CD4-positive, alpha-beta T cell (primary cell): ENCODE results near the gene SPECC1L. TPM values are rescaled to one million over a fixed set of nuclear protein-coding genes. Genes with fewer than 3 reads are reported as not detected.

Source experiments
- ATAC-seq: fragments of 200-7000 bp; cut with Tn5 transposase; one replicate; pipeline ENCODE4 v1.10.0; 2022; ENCODE audit warnings: mild to moderate bottlenecking; ENCODE audit not compliant: poor library complexity
- CTCF ChIA-PET: fragments of 350-600 bp; sonication (Branson Sonifier 250); formaldehyde crosslinking; loops from one replicate; lab custom pipeline; 2021; ENCODE audit warnings: antibody characterized with exemption, inconsistent platforms; lab: Charles Lee
- POLR2A ChIA-PET: fragments of 350-600 bp; sonication (Branson Sonifier 250); formaldehyde crosslinking; loops from one replicate; lab custom pipeline; 2021; ENCODE audit warnings: antibody characterized with exemption, inconsistent platforms; lab: Charles Lee
- DNase-seq, 14 experiments: peaks; one replicate each; pipeline ENCODE4 v3.0.0-alpha.2; 2013 to 2020; ENCODE audit warnings: mixed read lengths in 2 of 14
- H3K27ac ChIP-seq, 2 donors: one replicate each; pipeline versions ENCODE4 v1.5.1 to v1.7.0; 2013; ENCODE audit warnings: low read length in 2 of 2, low read depth in 1 of 2, mild to moderate bottlenecking in 1 of 2
- H3K27me3 ChIP-seq, 2 experiments: 1 replicate in 1 of 2; 2 replicates in 1 of 2; pipeline versions ENCODE4 v1.6.1 to v1.7.0; 2013; ENCODE audit warnings: low read length in 2 of 2, control low read depth in 1 of 2, mild to moderate bottlenecking in 1 of 2, moderate library complexity in 1 of 2; ENCODE audit not compliant: insufficient read depth in 2 of 2, control insufficient read depth in 1 of 2
- H3K36me3 ChIP-seq: one replicate; pipeline ENCODE4 v1.6.1; 2013; ENCODE audit warnings: low read length, control low read depth; ENCODE audit not compliant: insufficient read depth
- H3K4me1 ChIP-seq: one replicate; pipeline ENCODE4 v1.6.1; 2013; ENCODE audit warnings: low read length, control low read depth; ENCODE audit not compliant: insufficient read depth
- H3K4me3 ChIP-seq: one replicate; pipeline ENCODE4 v1.5.1; 2013; ENCODE audit warnings: mild to moderate bottlenecking, low read length, moderate library complexity
- H3K9me3 ChIP-seq, 2 experiments: 1 replicate in 1 of 2; 2 replicates in 1 of 2; pipeline versions ENCODE4 v1.6.1 to v1.7.0; 2013; ENCODE audit warnings: low read length in 2 of 2, mild to moderate bottlenecking in 2 of 2, control low read depth in 1 of 2, moderate library complexity in 1 of 2; ENCODE audit not compliant: control insufficient read depth in 1 of 2, insufficient read depth in 1 of 2
- H3K27ac Mint-ChIP-seq: one replicate; pipeline ENCODE4 v1.8.0; 2020; ENCODE audit warnings: mixed read lengths
- H3K27me3 Mint-ChIP-seq: one replicate; pipeline ENCODE4 v1.8.0; 2021; ENCODE audit warnings: mixed read lengths
- H3K36me3 Mint-ChIP-seq: one replicate; pipeline ENCODE4 v1.8.0; 2021; ENCODE audit warnings: low read depth, mixed read lengths
- H3K4me1 Mint-ChIP-seq: one replicate; pipeline ENCODE4 v1.8.0; 2021; ENCODE audit warnings: low read depth, mixed read lengths
- H3K4me3 Mint-ChIP-seq: one replicate; pipeline ENCODE4 v1.8.0; 2020; ENCODE audit warnings: mild to moderate bottlenecking, mixed read lengths
- H3K9me3 Mint-ChIP-seq: one replicate; pipeline ENCODE4 v1.8.0; 2020; ENCODE audit warnings: mixed read lengths
- intact Hi-C, 2 experiments: fragments of 100-400 bp; cut with DNase I in 1 of 2; cut with micrococcal nuclease in 1 of 2; formaldehyde crosslinking; loops; one replicate each; pipeline versions ENCODE4 v1.15.1 to v1.9.0; 2023 to 2025; cut with DNase I, micrococcal nuclease
- total RNA-seq, 174 experiments: library from RNA in 2 of 174; stranded (reverse) in 2 of 174; gene quantifications; one replicate each; pipeline ENCODE4 v1.2.3 and lab custom pipeline; 2021 to 2026
- TF ChIP-seq, protein P1 (sequence below): fragments of 200-600 bp; IDR thresholded peaks from one replicate; pipeline ENCODE4 v1.8.0; 2022; ENCODE audit warnings: antibody characterized with exemption, mild to moderate bottlenecking

SPECC1L gene
- total RNA-seq, 2 experiments from 2014 or later: 27.5 to 31.8 TPM

- ATAC-seq (no peak), DNase-seq (no peak)
- Histone ChIP-seq H3K27ac (no peak overlapping the region), H3K4me1 (no peaks in the 10 kb centered on the region), H3K36me3 (peaks cover 5% of the 10 kb centered on the region), H3K27me3 (no peaks in the 10 kb centered on the region), H3K4me3 (no peak overlapping the region), H3K9me3 (no peaks in the 10 kb centered on the region)
- H3K36me3 Mint-ChIP-seq: peaks cover 51% of the 10 kb centered on the region
- H3K4me3 Mint-ChIP-seq: no peak overlapping the region
- TF ChIP-seq, protein P1, sequence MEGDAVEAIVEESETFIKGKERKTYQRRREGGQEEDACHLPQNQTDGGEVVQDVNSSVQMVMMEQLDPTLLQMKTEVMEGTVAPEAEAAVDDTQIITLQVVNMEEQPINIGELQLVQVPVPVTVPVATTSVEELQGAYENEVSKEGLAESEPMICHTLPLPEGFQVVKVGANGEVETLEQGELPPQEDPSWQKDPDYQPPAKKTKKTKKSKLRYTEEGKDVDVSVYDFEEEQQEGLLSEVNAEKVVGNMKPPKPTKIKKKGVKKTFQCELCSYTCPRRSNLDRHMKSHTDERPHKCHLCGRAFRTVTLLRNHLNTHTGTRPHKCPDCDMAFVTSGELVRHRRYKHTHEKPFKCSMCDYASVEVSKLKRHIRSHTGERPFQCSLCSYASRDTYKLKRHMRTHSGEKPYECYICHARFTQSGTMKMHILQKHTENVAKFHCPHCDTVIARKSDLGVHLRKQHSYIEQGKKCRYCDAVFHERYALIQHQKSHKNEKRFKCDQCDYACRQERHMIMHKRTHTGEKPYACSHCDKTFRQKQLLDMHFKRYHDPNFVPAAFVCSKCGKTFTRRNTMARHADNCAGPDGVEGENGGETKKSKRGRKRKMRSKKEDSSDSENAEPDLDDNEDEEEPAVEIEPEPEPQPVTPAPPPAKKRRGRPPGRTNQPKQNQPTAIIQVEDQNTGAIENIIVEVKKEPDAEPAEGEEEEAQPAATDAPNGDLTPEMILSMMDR: no peak
- peaks cover 28% of the 10 kb centered on the region for H3K4me1 Mint-ChIP-seq
- CTCF ChIA-PET: interaction anchor here (0.6 kb wide), 1 partner anchor 51 kb away, joined by 3 read pairs; no protein-coding TSS in a partner anchor
- no peaks in the 10 kb centered on the region for H3K9me3 Mint-ChIP-seq
- intact Hi-C loops: no loop called here
- H3K27me3 Mint-ChIP-seq: no peaks in the 10 kb centered on the region
- POLR2A ChIA-PET: no interaction called here
- H3K27ac Mint-ChIP-seq: no peak overlapping the region
Measured at GRCh38 chr22:24390576-24390975, 119.9 kb downstream of the SPECC1L start.

DNA sequence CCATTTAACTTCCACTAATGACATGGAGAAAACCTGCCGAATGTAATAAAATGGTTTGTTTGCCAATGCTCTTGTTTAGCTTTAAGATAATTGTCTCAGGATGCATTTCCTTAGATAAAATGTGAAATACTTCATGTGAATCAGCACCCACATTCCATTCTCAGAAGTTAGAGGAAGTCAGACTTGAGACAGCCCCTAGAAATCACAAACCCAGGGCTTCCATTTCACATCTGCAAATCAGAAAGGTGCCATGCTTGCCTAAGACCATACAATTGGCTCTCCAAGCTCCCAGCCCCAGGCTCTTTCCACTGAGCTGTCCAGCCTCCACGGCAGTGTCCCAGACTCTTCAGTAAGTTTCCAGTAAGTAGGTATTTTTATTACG, 121.2 kb downstream of the SPECC1L start:
- ATAC-seq (no peak), DNase-seq (no peak)
- peak overlapping the region; percentile 27 for H3K27ac Mint-ChIP-seq
- Histone ChIP-seq H3K27me3 (no peaks in the 10 kb centered on the region), H3K36me3 (peaks cover 10% of the 10 kb centered on the region), H3K4me3 (no peak overlapping the region), H3K27ac (no peak overlapping the region), H3K9me3 (no peaks in the 10 kb centered on the region), H3K4me1 (no peaks in the 10 kb centered on the region)
- POLR2A ChIA-PET: no interaction called here
- H3K4me3 Mint-ChIP-seq: no peak overlapping the region
- no peaks in the 10 kb centered on the region for H3K9me3 Mint-ChIP-seq
- CTCF ChIA-PET: no interaction called here
- intact Hi-C loops: no loop called here
- H3K4me1 Mint-ChIP-seq: peaks cover 28% of the 10 kb centered on the region
- TF ChIP-seq, protein P1: no peak
- no peaks in the 10 kb centered on the region for H3K27me3 Mint-ChIP-seq
- peaks cover 54% of the 10 kb centered on the region for H3K36me3 Mint-ChIP-seq

DNA sequence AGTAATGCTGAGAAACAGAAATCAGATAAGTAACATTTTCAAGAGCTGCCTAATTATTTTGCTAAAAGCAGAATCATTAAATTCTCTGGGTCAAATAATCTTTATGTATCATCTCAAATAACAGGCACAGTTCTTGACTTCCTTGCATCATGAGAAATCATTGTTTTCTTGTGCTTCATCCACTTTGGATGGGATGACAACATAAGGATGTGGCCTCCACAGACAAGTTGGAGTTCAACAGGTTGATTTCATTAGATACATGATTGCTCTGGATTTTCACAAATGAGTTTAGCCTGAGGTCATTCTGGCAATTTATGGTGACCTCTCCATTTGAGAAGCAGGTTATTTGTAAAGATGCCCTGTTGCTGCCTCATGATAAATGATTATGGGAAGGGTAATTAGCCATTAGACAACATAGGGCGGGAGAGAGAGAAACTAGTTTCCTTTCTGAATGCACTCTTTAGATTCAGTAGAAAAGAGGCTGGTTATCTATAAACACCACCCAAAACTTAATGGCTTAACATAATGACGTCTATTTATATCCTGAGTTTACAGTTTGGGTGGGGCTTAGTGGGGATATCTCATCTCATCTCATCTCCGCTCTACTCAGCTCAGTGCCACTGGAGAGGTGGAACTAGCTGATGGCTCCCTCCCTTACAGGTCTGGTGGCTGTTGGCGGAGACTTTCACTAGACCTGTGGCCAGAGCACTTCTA, 121.7 kb downstream of the SPECC1L start:
- TF ChIP-seq, protein P1: no peak
- POLR2A ChIA-PET: no interaction called here
- Histone ChIP-seq H3K4me3 (no peak overlapping the region), H3K4me1 (no peaks in the 10 kb centered on the region), H3K9me3 (no peaks in the 10 kb centered on the region), H3K27me3 (no peaks in the 10 kb centered on the region), H3K36me3 (peaks cover 10% of the 10 kb centered on the region), H3K27ac (no peak overlapping the region)
- intact Hi-C loops: no loop called here
- Mint-ChIP-seq H3K4me3 (no peak overlapping the region), H3K27ac (no peak overlapping the region), H3K9me3 (no peaks in the 10 kb centered on the region), H3K36me3 (peaks cover 60% of the 10 kb centered on the region), H3K4me1 (peaks cover 28% of the 10 kb centered on the region), H3K27me3 (no peaks in the 10 kb centered on the region)
- CTCF ChIA-PET: no interaction called here
- ATAC-seq (no peak), DNase-seq (no peak)
